HepG2 (cell line): ENCODE results near the gene RMRP. TPM values are rescaled to one million over a fixed set of nuclear protein-coding genes. Genes with fewer than 3 reads are reported as not detected.

Experiments used
- FOXK2 ChIP-seq: fragments of 450-650 bp; IDR thresholded peaks from 2 replicates; pipeline ENCODE4 v1.6.1; 2016
- HHEX ChIP-seq: IDR thresholded peaks from 2 replicates; pipeline ENCODE4 v1.6.1; 2016; ENCODE audit warnings: control low read depth
- PITX1 ChIP-seq: sonication (generic); formaldehyde crosslinking; IDR thresholded peaks from 2 replicates; pipeline ENCODE4 v1.5.1; 2020; ENCODE audit warnings: mild to moderate bottlenecking, missing genetic modification reagents
- PRDM4 ChIP-seq: sonication (generic); formaldehyde crosslinking; IDR thresholded peaks from 2 replicates; pipeline ENCODE4 v1.9.0; 2021; ENCODE audit warnings: missing genetic modification reagents, borderline replicate concordance
- RAD51 ChIP-seq: fragments of 450-650 bp; IDR thresholded peaks from 2 replicates; pipeline ENCODE4 v1.6.1; 2016; ENCODE audit warnings: borderline replicate concordance
- SNRNP70 ChIP-seq: fragments of 200-400 bp; formaldehyde crosslinking; IDR thresholded peaks from 2 replicates; pipeline ENCODE4 v1.6.1; 2017; ENCODE audit warnings: mild to moderate bottlenecking, low read depth, low read length, moderate library complexity
- ZBTB2 ChIP-seq: sonication (generic); formaldehyde crosslinking; IDR thresholded peaks from 2 replicates; pipeline ENCODE4 v1.8.0; 2022; ENCODE audit warnings: low read depth, missing genetic modification reagents
- ZNF354B ChIP-seq: sonication (generic); formaldehyde crosslinking; IDR thresholded peaks from 2 replicates; pipeline ENCODE4 v1.8.0; 2022; ENCODE audit warnings: mild to moderate bottlenecking, missing genetic modification reagents
- ZNF503 ChIP-seq: sonication (generic); formaldehyde crosslinking; IDR thresholded peaks from 2 replicates; pipeline ENCODE4 v1.4.0; 2020; ENCODE audit warnings: missing genetic modification reagents
- ZNF598 ChIP-seq: sonication (generic); formaldehyde crosslinking; IDR thresholded peaks from 2 replicates; pipeline ENCODE4 v1.5.1; 2020; ENCODE audit warnings: mild to moderate bottlenecking, missing genetic modification reagents, borderline replicate concordance
- ZNF639 ChIP-seq: conservative IDR thresholded peaks from 2 replicates; pipeline ENCODE4 v1.6.1; 2018; ENCODE audit warnings: missing genetic modification reagents
- polyA plus RNA-seq, 8 experiments: library from polyadenylated mRNA; depleted of rRNA in 3 of 8; stranded (reverse) in 7 of 8; unstranded in 1 of 8; fragments of >200 nt; fragmentation: Illumina TruSeq in 4 of 8; extraction: Trizol in 4 of 8; gene quantifications; 2 replicates each; pipeline versions ENCODE4 v1.2.1 to v1.2.3, GENCODE V29; 2011 to 2016; ENCODE audit warnings: low read depth in 4 of 8, missing spikeins in 1 of 8, mixed read lengths in 1 of 8; ENCODE audit not compliant: insufficient read depth in 1 of 8
- total RNA-seq, 5 experiments: library from RNA; depleted of rRNA; stranded (reverse); fragments of >200 nt; fragmentation: Illumina TruSeq; extraction: Trizol; gene quantifications; 2 replicates each; pipeline ENCODE4 v1.2.3, GENCODE V29; 2016; ENCODE audit warnings: low read depth in 1 of 5
- TF ChIP-seq, protein P1 (sequence below): sonication (generic); formaldehyde crosslinking; IDR thresholded peaks from 2 replicates; pipeline ENCODE4 v1.4.0; 2020; ENCODE audit warnings: low read depth, mild to moderate bottlenecking, missing genetic modification reagents
- TF ChIP-seq, protein P2 (sequence below): sonication (generic); formaldehyde crosslinking; IDR thresholded peaks from 2 replicates; pipeline ENCODE4 v1.4.0; 2020; ENCODE audit warnings: missing genetic modification reagents

RMRP gene
- total and polyA plus RNA-seq, 2 of the 13 experiments (the other 11 are each of a cell fraction or from before 2014, with no cell fraction given): 51.4 to 4,025 TPM

DNA sequence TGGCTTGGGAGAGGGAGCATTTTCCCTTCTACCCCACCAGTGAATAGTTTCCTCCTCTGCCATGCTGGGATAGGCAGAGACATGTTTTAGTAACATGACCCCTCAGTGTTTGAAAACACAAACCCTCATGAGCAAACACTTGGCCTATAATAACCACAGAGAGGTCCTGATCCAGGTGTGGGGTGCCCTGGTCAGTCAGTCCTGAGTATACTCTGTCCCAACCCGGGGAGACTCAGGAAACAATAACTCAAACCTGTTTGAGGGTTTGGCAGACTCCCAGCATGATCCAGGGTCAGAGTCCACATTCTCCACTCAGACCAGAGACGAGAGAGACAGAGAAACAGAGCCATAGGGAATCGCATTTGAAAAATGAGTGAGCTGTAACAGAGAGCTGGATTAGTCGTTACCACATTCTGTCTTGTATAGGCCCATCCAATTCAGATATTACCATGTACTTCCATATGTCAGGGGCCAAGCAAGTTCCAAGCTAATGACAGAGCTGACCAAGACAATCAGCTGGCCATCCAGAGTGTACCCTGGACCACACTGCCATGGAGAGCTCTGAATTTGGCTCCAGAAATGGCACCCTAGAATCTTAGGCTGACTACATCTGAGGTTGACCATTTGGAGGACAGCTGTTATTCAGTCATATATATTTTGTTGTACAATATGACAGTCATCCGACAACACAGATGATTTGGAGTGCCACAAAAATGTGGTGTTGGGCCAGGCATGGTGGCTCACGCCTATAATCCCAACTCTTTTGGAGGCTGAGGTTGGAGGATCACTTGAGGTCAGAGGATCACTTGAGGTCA lies 11.7 kb upstream of the RMRP start (continued):
- TF ChIP-seq ZNF503 (CRISPR knock-in tag): no peak
- TF ChIP-seq SNRNP70: no peak
- no peak for TF ChIP-seq FOXK2
- TF ChIP-seq HHEX (CRISPR knock-in tag): no peak
- no peak for TF ChIP-seq ZNF598 (CRISPR knock-in tag)
- no peak for TF ChIP-seq ZBTB2 (CRISPR knock-in tag)
- TF ChIP-seq ZNF354B (CRISPR knock-in tag): no peak
- TF ChIP-seq, protein P1, sequence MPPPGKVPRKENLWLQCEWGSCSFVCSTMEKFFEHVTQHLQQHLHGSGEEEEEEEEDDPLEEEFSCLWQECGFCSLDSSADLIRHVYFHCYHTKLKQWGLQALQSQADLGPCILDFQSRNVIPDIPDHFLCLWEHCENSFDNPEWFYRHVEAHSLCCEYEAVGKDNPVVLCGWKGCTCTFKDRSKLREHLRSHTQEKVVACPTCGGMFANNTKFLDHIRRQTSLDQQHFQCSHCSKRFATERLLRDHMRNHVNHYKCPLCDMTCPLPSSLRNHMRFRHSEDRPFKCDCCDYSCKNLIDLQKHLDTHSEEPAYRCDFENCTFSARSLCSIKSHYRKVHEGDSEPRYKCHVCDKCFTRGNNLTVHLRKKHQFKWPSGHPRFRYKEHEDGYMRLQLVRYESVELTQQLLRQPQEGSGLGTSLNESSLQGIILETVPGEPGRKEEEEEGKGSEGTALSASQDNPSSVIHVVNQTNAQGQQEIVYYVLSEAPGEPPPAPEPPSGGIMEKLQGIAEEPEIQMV: no peak
- TF ChIP-seq PITX1 (CRISPR knock-in tag): peak; percentile 71; the same call in 1 of the 2 replicates
- TF ChIP-seq PRDM4: no peak
- TF ChIP-seq, protein P2, sequence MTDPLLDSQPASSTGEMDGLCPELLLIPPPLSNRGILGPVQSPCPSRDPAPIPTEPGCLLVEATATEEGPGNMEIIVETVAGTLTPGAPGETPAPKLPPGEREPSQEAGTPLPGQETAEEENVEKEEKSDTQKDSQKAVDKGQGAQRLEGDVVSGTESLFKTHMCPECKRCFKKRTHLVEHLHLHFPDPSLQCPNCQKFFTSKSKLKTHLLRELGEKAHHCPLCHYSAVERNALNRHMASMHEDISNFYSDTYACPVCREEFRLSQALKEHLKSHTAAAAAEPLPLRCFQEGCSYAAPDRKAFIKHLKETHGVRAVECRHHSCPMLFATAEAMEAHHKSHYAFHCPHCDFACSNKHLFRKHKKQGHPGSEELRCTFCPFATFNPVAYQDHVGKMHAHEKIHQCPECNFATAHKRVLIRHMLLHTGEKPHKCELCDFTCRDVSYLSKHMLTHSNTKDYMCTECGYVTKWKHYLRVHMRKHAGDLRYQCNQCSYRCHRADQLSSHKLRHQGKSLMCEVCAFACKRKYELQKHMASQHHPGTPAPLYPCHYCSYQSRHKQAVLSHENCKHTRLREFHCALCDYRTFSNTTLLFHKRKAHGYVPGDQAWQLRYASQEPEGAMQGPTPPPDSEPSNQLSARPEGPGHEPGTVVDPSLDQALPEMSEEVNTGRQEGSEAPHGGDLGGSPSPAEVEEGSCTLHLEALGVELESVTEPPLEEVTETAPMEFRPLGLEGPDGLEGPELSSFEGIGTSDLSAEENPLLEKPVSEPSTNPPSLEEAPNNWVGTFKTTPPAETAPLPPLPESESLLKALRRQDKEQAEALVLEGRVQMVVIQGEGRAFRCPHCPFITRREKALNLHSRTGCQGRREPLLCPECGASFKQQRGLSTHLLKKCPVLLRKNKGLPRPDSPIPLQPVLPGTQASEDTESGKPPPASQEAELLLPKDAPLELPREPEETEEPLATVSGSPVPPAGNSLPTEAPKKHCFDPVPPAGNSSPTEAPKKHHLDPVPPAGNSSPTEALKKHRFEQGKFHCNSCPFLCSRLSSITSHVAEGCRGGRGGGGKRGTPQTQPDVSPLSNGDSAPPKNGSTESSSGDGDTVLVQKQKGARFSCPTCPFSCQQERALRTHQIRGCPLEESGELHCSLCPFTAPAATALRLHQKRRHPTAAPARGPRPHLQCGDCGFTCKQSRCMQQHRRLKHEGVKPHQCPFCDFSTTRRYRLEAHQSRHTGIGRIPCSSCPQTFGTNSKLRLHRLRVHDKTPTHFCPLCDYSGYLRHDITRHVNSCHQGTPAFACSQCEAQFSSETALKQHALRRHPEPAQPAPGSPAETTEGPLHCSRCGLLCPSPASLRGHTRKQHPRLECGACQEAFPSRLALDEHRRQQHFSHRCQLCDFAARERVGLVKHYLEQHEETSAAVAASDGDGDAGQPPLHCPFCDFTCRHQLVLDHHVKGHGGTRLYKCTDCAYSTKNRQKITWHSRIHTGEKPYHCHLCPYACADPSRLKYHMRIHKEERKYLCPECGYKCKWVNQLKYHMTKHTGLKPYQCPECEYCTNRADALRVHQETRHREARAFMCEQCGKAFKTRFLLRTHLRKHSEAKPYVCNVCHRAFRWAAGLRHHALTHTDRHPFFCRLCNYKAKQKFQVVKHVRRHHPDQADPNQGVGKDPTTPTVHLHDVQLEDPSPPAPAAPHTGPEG (CRISPR knock-in tag): no peak
- no peak for TF ChIP-seq ZNF639 (CRISPR knock-in tag)
- no peak for TF ChIP-seq RAD51
